ENCODE measurements around the gene STK38L. TPM values are rescaled to one million over a fixed set of nuclear protein-coding genes. Genes with fewer than 3 reads are reported as not detected.

Gene STK38L
- polyA plus RNA-seq, 2 of the 4 experiments (the other 2 are of a cell fraction): 17.3 to 32.2 TPM

DNA sequence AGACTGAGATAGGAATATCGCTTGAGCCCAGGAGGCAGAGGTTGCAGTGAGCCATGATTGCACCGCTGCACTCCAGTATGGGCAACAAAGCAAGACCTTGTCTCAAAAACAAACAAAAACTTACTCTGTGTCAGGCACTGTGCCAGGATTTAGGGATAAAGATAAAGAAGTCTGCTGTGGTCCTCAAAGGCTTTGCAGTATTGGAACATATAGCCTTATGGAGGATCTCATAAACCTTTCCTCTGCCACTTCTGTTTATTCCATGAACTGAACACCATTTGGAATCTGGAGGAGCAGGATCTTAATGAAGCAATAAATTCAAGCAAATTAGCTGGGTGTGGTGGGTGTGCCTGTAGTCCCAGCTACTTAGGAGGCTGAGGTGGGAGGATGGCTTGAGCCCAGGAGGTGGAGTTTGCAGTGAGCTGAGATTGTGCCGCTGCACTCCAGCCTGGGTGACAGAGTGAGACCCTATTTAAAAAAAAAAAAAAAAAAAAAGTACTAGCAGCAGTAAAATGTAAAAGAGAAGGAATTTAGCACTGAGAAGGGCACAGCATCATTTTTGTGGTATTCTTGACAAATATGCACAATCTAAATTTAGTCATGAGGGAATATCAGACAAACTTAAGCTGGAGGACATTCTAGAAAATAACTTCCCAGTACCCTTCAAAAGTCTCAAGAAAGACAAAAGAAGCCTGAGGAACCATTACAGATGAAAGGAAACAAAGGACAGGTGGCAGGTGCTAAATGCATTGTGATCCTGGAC, 115.7 kb downstream of the STK38L start:
- ATAC-seq: no peak
- WGBS (ENCODE audit: missing lambda C conversion rate): 85% methylated on average over 3 of the region's 3 CpGs
- no peaks in the 10 kb centered on the region for H3K4me1 ChIP-seq
- no peak for FAIRE-seq
- DNase-seq (ENCODE audit: low read depth in 1 of 2, low spot score in 1 of 2): no peak
- POLR2A ChIA-PET: no interaction called here
- H3K27ac ChIP-seq: no peak overlapping the region
- H3K4me2 ChIP-seq: no peak overlapping the region
- CTCF ChIA-PET: no interaction called here
- no peaks in the 10 kb centered on the region for H3K9me3 ChIP-seq
- no peak overlapping the region for H3K4me3 ChIP-seq
- TF ChIP-seq EHF (CRISPR knock-in tag; IDR thresholded peaks at IDR 0.05) (no peak), CHD2 (IDR thresholded peaks at IDR 0.05; ENCODE audit: low read length, partially characterized antibody) (no peak), CBX8 (IDR thresholded peaks at IDR 0.05) (no peak), FOSB (CRISPR knock-in tag; IDR thresholded peaks at IDR 0.05) (no peak), BHLHE40 (IDR thresholded peaks at IDR 0.05; ENCODE audit: low read depth, low read length) (no peak), EHMT2 (IDR thresholded peaks at IDR 0.05; ENCODE audit: low read depth) (no peak), CHD4 (IDR thresholded peaks at IDR 0.05; ENCODE audit: borderline replicate concordance) (no peak)

- Histone ChIP-seq H3K4me3 (no peak overlapping the region), H3K4me2 (no peak overlapping the region), H3K9me3 (no peaks in the 10 kb centered on the region), H3K4me1 (peaks cover 1% of the 10 kb centered on the region; the same call in 1 of the 3 replicates), H3K27ac (no peak overlapping the region)
- TF ChIP-seq CBX2 (IDR thresholded peaks at IDR 0.05; ENCODE audit: borderline replicate concordance, low read depth): no peak
- no peak for TF ChIP-seq ESRRA (IDR thresholded peaks at IDR 0.05; ENCODE audit: borderline replicate concordance, low read length)
- peak; percentile 87 for FAIRE-seq
- ATAC-seq: no peak
- ChIA-PET CTCF (interaction anchor here (1.1 to 1.5 kb wide), 2 partner anchors 21 to 23 kb away, joined by 4 read pairs; no protein-coding TSS in a partner anchor), POLR2A (no interaction called here)
- no peak for DNase-seq (ENCODE audit: low read depth in 1 of 2, low spot score in 1 of 2)
- WGBS (ENCODE audit: missing lambda C conversion rate): 94% methylated on average over 2 of the region's 2 CpGs
Measured at GRCh38 chr12:27361372-27361771, 117.3 kb downstream of the STK38L start.

DNA sequence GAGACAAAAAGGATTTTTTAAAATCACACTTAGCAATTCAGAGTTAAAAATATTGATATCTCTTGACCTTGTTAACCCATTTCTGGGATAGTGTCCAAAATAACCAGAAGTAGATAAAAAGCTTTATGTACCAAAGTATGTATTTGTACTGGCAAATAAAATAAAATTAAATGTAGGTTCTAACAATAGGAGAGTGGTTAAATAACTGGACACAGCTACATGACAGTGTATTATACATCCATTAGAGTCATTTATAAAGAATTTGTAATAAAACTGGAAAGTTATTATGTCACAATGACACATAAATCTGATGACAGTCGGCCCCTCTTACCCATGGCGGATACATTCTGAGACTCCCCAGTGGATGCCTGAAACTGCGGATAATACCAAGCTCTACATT, 122.5 kb downstream of the STK38L start:
- no peak overlapping the region for H3K4me3 ChIP-seq
- H3K4me2 ChIP-seq: 0 out of 3 replicates have a peak overlapping the region, but pooled peaks have one; percentile 0
- 79% methylated on average over 3 of the region's 3 CpGs for WGBS (ENCODE audit: missing lambda C conversion rate)
- no peaks in the 10 kb centered on the region for H3K9me3 ChIP-seq
- CTCF ChIA-PET: interaction anchor here (1.1 to 1.3 kb wide), 2 partner anchors 10 to 18 kb away, joined by 3 read pairs; no protein-coding TSS in a partner anchor
- TF ChIP-seq CBX8 (IDR thresholded peaks at IDR 0.05) (no peak), JUNB (IDR thresholded peaks at IDR 0.05) (no peak), HOXB5 (CRISPR knock-in tag; IDR thresholded peaks at IDR 0.05) (no peak), RNF2 (IDR thresholded peaks at IDR 0.05; ENCODE audit: borderline replicate concordance, low read depth) (no peak), HDAC2 (IDR thresholded peaks at IDR 0.05) (no peak), BHLHE40 (IDR thresholded peaks at IDR 0.05; ENCODE audit: low read depth, low read length) (no peak), ZSCAN20 (CRISPR knock-in tag; IDR thresholded peaks at IDR 0.05) (no peak), FOSL2 (IDR thresholded peaks at IDR 0.05) (no peak), FOSL2 (CRISPR knock-in tag; IDR thresholded peaks at IDR 0.05) (no peak), USF2 (IDR thresholded peaks at IDR 0.05) (no peak), JUN (IDR thresholded peaks at IDR 0.05) (no peak), RARB (CRISPR knock-in tag; IDR thresholded peaks at IDR 0.05) (no peak), KDM5A (IDR thresholded peaks at IDR 0.05) (no peak), POLR2AphosphoS2 (conservative IDR thresholded peaks at IDR 0.05; ENCODE audit: low read length) (no peak)
- TF ChIP-seq, protein P1, sequence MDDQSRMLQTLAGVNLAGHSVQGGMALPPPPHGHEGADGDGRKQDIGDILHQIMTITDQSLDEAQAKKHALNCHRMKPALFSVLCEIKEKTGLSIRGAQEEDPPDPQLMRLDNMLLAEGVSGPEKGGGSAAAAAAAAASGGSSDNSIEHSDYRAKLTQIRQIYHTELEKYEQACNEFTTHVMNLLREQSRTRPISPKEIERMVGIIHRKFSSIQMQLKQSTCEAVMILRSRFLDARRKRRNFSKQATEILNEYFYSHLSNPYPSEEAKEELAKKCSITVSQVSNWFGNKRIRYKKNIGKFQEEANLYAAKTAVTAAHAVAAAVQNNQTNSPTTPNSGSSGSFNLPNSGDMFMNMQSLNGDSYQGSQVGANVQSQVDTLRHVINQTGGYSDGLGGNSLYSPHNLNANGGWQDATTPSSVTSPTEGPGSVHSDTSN (IDR thresholded peaks at IDR 0.05): no peak
- TF ChIP-seq, protein P2, sequence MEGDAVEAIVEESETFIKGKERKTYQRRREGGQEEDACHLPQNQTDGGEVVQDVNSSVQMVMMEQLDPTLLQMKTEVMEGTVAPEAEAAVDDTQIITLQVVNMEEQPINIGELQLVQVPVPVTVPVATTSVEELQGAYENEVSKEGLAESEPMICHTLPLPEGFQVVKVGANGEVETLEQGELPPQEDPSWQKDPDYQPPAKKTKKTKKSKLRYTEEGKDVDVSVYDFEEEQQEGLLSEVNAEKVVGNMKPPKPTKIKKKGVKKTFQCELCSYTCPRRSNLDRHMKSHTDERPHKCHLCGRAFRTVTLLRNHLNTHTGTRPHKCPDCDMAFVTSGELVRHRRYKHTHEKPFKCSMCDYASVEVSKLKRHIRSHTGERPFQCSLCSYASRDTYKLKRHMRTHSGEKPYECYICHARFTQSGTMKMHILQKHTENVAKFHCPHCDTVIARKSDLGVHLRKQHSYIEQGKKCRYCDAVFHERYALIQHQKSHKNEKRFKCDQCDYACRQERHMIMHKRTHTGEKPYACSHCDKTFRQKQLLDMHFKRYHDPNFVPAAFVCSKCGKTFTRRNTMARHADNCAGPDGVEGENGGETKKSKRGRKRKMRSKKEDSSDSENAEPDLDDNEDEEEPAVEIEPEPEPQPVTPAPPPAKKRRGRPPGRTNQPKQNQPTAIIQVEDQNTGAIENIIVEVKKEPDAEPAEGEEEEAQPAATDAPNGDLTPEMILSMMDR (IDR thresholded peaks at IDR 0.05): no peak
- H3K27ac ChIP-seq: no peak overlapping the region
- no peak for FAIRE-seq
- no peak for DNase-seq (ENCODE audit: low read depth in 1 of 2, low spot score in 1 of 2)
- no peak for ATAC-seq
- POLR2A ChIA-PET: no interaction called here
- H3K4me1 ChIP-seq: peaks cover 6% of the 10 kb centered on the region; the same call in 1 of the 3 replicates

Measured in A549 (cell line).